Right lobe of liver (tissue), 6 donors: Measurements from ENCODE around the gene PARD6B. TPM values are rescaled to one million over a fixed set of nuclear protein-coding genes. Genes with fewer than 3 reads are reported as not detected.
"Not testable (repeated sequence)": the region's sequence is repeated elsewhere in the genome, so short reads cannot be mapped to it uniquely, and the experiment has no call there.

Experiments used
- ATAC-seq, 4 donors: fragments of 200-7000 bp; cut with Tn5 transposase; one replicate each; pipeline ENCODE4 v1.9.1; 2020; ENCODE audit warnings: mild to moderate bottlenecking in 4 of 4, moderate library complexity in 4 of 4
- DNase-seq, 3 donors: peaks; one replicate each; pipeline ENCODE4 v3.0.0-alpha.2; 2020
- H3K27ac ChIP-seq, 3 donors: fragments of 200-600 bp; one replicate each; pipeline ENCODE4 v1.8.0; 2022
- H3K27me3 ChIP-seq, 2 donors: fragments of 200-600 bp; one replicate each; pipeline ENCODE4 v1.8.0; 2022
- H3K36me3 ChIP-seq, 4 donors: fragments of 200-600 bp; sonication (generic) in 1 of 4; one replicate each; pipeline versions ENCODE4 v1.5.1 to v1.8.0; 2017 to 2022; ENCODE audit warnings: control low read depth in 1 of 4
- H3K4me1 ChIP-seq, 4 donors: fragments of 200-600 bp; sonication (generic) in 1 of 4; one replicate each; pipeline versions ENCODE4 v1.5.1 to v1.8.0; 2017 to 2022; ENCODE audit warnings: control low read depth in 1 of 4
- H3K4me3 ChIP-seq, 3 donors: fragments of 200-600 bp; one replicate each; pipeline ENCODE4 v1.8.0; 2022
- H3K9me3 ChIP-seq, 4 donors: fragments of 200-600 bp; sonication (generic) in 1 of 4; one replicate each; pipeline versions ENCODE4 v1.5.1 to v1.8.0; 2017 to 2022; ENCODE audit warnings: control low read depth in 1 of 4
- POLR2A ChIP-seq: fragments of 450-650 bp; IDR thresholded peaks from one replicate; pipeline ENCODE4 v1.6.1; 2017; ENCODE audit warnings: antibody characterized with exemption, mild to moderate bottlenecking
- WGBS: methylation state at CpG from one replicate; pipeline ENCODE4 v1.1.6; 2018; ENCODE audit warnings: low coverage, low lambda C conversion rate; ENCODE audit not compliant: insufficient coverage; ENCODE audit errors: missing lambda C conversion rate; 5-methylcytosine and 5-hydroxymethylcytosine counted together
- intact Hi-C, 2 donors: fragments of 100-400 bp; cut with DNase I; formaldehyde crosslinking; loops; one replicate each; pipeline versions ENCODE4 v1.11.2 to v1.14.1; 2022
- total RNA-seq, 6 experiments: library from RNA; depleted of rRNA in 2 of 6; stranded (reverse); fragments of >200 nt in 2 of 6; fragmentation: NEBNext Ultra II Directional in 3 of 6; extraction: Animal tissue kit (Norgen Biotek cat#: 25700) in 3 of 6; gene quantifications; one replicate each; pipeline versions ENCODE4 v1.1.0 to v1.2.4, GENCODE V29; 2016 to 2023
- TF ChIP-seq, protein P1 (sequence below), 4 donors: fragments of 200-600 bp in 3 of 4; fragments of 450-650 bp in 1 of 4; IDR thresholded peaks; one replicate each; pipeline versions ENCODE4 v1.5.1 to v1.8.0; 2016 to 2022; ENCODE audit warnings: antibody characterized with exemption in 4 of 4, mild to moderate bottlenecking in 2 of 4
- donor health status: DM: no; HTN: yes; CAD: no.
- donor health status: DM: no; HTN: no; CAD: no.
- donor health status: DM: no; HTN: no; CAD: no.
- donor health status: DM: no; HTN: yes; CAD: no.
- donor health status: DM: no; HTN: yes; CAD: no.

The PARD6B gene
- total RNA-seq, 6 experiments from 2014 or later: 6.6 to 11.1 (median 8.5) TPM

DNA sequence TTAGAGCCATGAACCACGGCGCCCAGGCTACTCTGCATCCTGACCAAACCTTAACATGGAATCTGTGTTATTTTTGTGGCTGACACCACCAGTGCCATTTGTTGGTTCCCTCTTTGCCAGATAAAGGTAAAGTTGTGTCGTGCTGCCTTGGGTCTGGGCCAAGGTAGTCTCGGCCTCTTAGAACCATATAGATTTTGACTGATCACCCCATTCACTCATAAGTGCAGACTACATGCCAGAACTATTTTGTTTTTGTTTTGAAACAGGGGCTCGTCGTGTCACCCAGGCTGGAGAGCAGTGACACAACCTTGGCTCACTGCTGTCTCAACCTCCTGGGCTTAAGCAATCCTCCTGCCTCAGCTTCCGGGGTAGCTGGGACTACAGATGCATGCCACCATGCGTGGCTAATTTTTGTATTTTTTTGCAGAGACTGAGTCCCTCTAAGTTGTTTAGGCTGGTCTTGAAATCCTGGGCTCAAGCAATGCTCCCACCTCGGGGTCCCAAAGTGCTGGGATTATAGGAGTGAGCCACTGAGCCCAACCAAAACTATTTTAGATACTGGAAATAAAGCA lies 20.8 kb upstream of the PARD6B start:
- no peaks in the 10 kb centered on the region for H3K27me3 ChIP-seq
- peak overlapping the region in 1 of 3 donors; percentile 47 for H3K27ac ChIP-seq
- TF ChIP-seq, protein P1, sequence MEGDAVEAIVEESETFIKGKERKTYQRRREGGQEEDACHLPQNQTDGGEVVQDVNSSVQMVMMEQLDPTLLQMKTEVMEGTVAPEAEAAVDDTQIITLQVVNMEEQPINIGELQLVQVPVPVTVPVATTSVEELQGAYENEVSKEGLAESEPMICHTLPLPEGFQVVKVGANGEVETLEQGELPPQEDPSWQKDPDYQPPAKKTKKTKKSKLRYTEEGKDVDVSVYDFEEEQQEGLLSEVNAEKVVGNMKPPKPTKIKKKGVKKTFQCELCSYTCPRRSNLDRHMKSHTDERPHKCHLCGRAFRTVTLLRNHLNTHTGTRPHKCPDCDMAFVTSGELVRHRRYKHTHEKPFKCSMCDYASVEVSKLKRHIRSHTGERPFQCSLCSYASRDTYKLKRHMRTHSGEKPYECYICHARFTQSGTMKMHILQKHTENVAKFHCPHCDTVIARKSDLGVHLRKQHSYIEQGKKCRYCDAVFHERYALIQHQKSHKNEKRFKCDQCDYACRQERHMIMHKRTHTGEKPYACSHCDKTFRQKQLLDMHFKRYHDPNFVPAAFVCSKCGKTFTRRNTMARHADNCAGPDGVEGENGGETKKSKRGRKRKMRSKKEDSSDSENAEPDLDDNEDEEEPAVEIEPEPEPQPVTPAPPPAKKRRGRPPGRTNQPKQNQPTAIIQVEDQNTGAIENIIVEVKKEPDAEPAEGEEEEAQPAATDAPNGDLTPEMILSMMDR (IDR thresholded peaks at IDR 0.05): no peak
- no peak for TF ChIP-seq POLR2A
- peaks cover 0 to 10% (median 4%) of the 10 kb centered on the region in 4 donors for H3K4me1 ChIP-seq
- 38% methylated on average over 6 of the region's 9 CpGs for WGBS
- H3K9me3 ChIP-seq: no peaks in the 10 kb centered on the region
- intact Hi-C loops: no loop called here
- no peak overlapping the region for H3K4me3 ChIP-seq
- DNase-seq: peak in 2 of 3 donors; percentile 62 to 63
- H3K36me3 ChIP-seq: no peaks in the 10 kb centered on the region
- ATAC-seq: peak; percentile 52 to 79 (median 76)

DNA sequence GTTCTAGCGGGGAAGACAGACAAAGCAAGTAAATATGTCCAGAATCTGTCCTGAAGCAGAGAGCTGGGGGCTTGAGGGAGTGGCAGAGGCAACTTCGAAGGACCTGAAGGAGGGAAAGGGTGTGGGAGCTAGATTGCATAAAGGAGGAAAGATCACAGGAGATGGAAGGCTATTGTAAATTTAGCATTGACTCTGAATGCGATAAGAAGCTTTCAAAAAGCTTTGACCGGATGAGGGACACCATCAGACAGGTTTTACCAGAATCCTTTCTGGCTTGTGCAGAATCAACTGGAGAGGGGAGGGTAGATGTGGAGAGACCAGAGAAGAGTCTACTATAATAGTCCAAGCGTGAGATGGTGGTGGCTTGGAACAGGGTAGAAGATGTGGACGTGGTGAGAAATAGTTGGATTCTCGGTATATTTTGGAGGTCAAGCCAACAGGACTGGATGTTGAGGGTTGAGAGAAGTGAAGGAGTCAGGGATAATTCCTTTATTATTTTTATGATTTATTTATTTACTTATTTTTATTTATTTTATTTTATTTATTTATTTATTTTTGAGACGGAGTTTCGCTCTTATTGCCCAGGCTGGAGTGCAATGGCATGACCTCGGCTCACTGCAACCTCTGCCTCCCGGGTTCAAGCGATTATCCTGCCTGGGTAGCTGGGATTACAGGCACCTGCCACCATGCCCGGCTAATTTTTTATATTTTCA lies 20.1 kb upstream of the PARD6B start:
- DNase-seq (no peak), ATAC-seq (no peak)
- no peak for TF ChIP-seq POLR2A
- TF ChIP-seq, protein P1 (IDR thresholded peaks at IDR 0.05): no peak
- intact Hi-C loops: no loop called here
- Histone ChIP-seq H3K27ac (peak overlapping the region in 1 of 3 donors; percentile 47), H3K4me1 (peaks cover 0 to 10% (median 4%) of the 10 kb centered on the region in 4 donors), H3K9me3 (no peaks in the 10 kb centered on the region), H3K27me3 (no peaks in the 10 kb centered on the region), H3K36me3 (no peaks in the 10 kb centered on the region), H3K4me3 (no peak overlapping the region)
- 87% methylated on average over 12 of the region's 13 CpGs for WGBS

DNA sequence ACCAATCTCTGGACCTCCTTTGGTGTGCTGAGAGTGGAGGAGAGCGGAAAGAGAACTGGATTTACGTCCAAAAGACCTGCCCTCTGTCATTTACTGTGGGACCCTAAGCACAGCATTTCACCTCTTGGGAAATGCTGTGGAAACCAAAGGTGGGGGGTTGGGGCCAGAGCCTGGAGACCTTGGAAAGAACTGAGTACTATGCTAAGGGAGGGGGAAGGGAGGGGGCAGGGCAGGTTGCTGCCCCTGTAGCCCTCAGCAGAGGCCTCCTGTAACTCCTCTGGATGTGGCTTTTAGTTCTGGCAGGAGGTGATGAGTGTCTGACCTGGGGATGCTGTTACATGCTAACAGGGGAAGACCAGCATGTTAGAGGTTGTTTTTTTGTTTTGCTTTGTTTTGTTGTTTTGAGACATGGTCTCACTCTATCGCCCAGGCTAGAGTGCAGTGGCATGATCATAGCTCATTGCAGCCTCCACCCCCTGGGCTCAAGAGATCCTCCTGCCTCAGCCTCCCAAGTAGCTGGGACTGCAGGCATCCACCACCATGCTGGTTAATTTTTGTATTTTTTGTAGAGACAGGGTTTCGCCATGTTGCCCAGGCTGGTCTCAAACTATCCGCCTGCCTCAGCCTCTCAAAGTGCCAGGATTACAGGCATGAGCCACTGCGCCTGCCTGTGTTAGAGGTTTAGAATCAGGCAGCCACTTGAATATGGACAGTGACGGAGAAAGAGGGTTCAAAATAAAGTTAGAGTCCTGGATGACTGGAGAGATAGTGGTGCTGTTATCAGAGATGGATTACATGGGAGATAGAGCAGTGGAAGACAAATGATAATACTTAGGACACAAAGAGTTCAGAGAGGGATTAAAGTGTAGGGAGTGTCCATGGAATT lies 18.4 kb upstream of the PARD6B start:
- Histone ChIP-seq H3K27me3 (no peaks in the 10 kb centered on the region), H3K4me3 (no peak overlapping the region), H3K4me1 (peaks cover 0 to 10% (median 4%) of the 10 kb centered on the region in 4 donors), H3K9me3 (no peaks in the 10 kb centered on the region), H3K27ac (no peak overlapping the region), H3K36me3 (no peaks in the 10 kb centered on the region)
- intact Hi-C loops: no loop called here
- TF ChIP-seq, protein P1 (IDR thresholded peaks at IDR 0.05): no peak
- TF ChIP-seq POLR2A: no peak
- no peak for DNase-seq
- no peak for ATAC-seq
- WGBS: 75% methylated on average over 7 of the region's 7 CpGs

DNA sequence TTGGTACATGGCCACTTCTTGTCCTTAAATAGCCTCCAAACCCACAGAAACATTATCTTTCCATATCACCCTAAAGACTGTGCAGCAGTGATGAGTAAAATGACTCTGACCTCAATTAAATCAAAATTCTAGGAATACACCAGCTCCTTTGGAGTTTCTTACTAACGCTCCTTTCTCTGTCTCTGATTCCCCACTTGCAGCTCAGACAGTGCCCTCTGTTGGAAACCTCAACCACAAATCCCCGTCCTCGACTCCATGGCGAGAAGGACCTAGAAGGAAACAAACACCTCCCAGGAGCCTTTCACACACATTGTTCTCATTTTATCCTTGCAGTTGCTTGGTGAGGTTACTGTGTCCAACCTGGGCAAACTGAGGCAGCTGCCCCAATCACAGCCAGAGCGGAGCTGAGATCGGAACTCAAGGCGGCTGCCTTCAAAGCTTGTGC lies 17.7 kb upstream of the PARD6B start:
- no peak for DNase-seq
- WGBS: 41% methylated on average over 7 of the region's 7 CpGs

DNA sequence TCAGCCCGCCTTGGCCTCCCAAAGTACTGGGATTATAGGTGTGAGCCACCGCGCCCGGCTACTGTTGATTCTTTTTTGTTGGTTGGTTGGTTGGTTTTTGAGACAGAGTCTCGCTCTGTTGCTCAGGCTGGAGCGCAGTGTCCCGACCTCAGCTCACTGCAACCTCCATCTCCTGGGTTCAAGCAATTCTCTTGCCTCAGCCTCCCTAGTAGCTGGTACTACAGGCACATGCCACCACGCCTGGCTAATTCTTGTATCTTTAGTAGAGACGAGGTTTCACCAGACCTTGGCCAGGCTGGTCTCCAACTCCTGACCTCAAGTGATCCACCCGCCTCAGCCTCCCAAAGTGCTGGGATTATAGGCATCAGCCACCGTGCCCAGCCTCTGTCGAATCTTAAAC lies 17.0 kb upstream of the PARD6B start:
- DNase-seq, H3K27me3 ChIP-seq, H3K36me3 ChIP-seq, intact Hi-C loops, H3K9me3 ChIP-seq, H3K27ac ChIP-seq, H3K4me3 ChIP-seq, ATAC-seq, H3K4me1 ChIP-seq: not testable (repeated sequence)
- WGBS: 88% methylated on average over 8 of the region's 12 CpGs

More for the DNA sequence above, 17.7 kb upstream of the PARD6B start:
- no peak overlapping the region for H3K27ac ChIP-seq
- ATAC-seq: peak; percentile 70 to 80 (median 72)
- H3K27me3 ChIP-seq: no peaks in the 10 kb centered on the region
- no peaks in the 10 kb centered on the region for H3K9me3 ChIP-seq
- H3K4me1 ChIP-seq: peaks cover 0 to 10% (median 1%) of the 10 kb centered on the region in 4 donors
- intact Hi-C loops: no loop called here
- no peak overlapping the region for H3K4me3 ChIP-seq
- H3K36me3 ChIP-seq: no peaks in the 10 kb centered on the region
- TF ChIP-seq, protein P1 (IDR thresholded peaks at IDR 0.05): peak; percentile 12 to 54 (median 48)
- no peak for TF ChIP-seq POLR2A
